GM18951 (cell line): ENCODE measurements around the gene KCNJ6.

ENCODE experiments used
- POLR2A ChIP-seq: IDR thresholded peaks from 4 replicates; pipeline ENCODE4 v1.6.1; 2011; ENCODE audit warnings: mild to moderate bottlenecking; ENCODE audit not compliant: insufficient read length, insufficient read depth; ENCODE audit errors: extremely low read depth
- in situ Hi-C: fragments of 300-500 bp; cut with MboI; formaldehyde crosslinking; loops from one replicate; pipeline ENCODE4 v1.12.0; 2022; ENCODE audit warnings: low sequenced_read_pairs, mixed read lengths, inconsistent platforms; ENCODE audit not compliant: unreplicated experiment

KCNJ6 gene

DNA sequence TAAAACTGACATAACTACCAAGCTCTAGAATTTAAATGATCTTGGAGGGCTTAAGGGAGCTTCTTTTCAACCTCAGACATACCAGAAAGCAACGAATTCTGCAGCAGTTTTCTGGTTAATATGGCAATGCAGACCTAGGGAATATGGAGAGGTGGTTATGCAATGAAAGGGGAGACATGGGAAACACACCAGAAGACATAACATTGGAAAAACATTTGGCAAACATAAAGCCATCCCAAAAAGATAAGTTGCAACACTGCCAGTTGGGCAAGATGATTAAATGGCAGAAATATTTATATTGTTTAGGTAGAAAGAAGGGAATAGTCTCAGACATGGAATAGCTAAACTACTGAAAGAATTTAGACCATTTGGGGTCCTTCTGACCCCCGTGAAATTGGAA lies 104.5 kb downstream of the KCNJ6 start:
- in situ Hi-C loops: no loop called here
- no peak for TF ChIP-seq POLR2A

DNA sequence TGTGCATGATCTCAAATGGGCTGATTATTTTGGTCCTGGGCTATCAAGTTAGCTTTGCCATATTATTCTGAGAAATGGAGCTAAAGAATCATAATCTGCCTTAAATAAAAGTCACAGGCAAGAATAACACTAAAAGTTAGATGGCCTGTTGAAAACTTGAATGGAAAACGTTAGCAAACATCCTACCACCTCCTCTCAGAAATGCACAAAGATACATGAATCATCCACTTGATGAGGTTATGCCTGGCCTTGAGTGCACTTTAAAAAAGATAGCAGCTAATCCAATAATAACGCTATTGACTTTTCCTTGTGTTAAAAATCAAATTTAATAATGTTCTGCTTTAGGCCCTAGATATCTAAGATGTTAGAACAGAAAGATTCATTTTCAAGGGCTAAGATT lies 108.0 kb downstream of the KCNJ6 start:
- in situ Hi-C loops: no loop called here
- no peak for TF ChIP-seq POLR2A

- in situ Hi-C loops: no loop called here
- no peak for TF ChIP-seq POLR2A
These were observed 111.0 kb downstream of the KCNJ6 start for GRCh38 chr21:37805266-37805665.

GRCh38 chr21:37804001-37804400 lies 112.3 kb downstream of the KCNJ6 start:
- TF ChIP-seq POLR2A: no peak
- in situ Hi-C loops: no loop called here

GRCh38 chr21:37803101-37803651 lies 113.1 kb downstream of the KCNJ6 start:
- no peak for TF ChIP-seq POLR2A
- in situ Hi-C loops: no loop called here

DNA sequence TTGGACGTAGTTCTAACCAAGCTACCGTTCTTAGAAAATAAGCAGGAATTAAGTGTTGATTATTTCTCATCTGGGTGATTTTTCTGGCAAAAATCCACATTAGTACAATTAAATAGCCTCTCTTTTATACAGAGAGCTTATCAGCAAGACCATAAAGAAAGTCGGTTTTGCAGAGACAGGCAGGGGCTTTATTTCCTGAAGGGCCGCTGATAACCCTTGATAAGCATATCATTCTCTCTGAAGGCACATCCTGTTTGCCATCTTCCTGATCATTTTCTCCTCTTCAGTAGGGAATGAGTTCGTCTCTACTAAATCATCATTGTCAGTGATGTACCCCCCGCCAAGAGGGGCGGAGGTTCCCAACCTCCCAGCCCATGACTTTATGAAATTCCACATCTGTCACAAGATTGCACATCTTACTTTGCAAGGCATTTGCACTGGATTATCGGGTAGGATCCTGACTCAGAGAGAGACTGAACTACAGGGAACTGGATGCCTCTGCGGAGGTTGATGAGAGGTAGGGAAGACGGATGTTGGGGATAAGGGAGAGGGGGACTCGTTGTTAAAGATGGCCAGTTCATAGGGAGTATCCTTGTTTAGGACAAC lies 115.7 kb downstream of the KCNJ6 start:
- in situ Hi-C loops: no loop called here

GRCh38 chr21:37800057-37800455 lies 116.2 kb downstream of the KCNJ6 start:
- in situ Hi-C loops: no loop called here
- TF ChIP-seq POLR2A: no peak

More for the DNA sequence above, 115.7 kb downstream of the KCNJ6 start:
- TF ChIP-seq POLR2A: no peak

- TF ChIP-seq POLR2A: no peak
- in situ Hi-C loops: no loop called here
These were observed 116.8 kb downstream of the KCNJ6 start for GRCh38 chr21:37799211-37800056.

GRCh38 chr21:37797403-37797802 lies 118.9 kb downstream of the KCNJ6 start:
- in situ Hi-C loops: no loop called here

GRCh38 chr21:37796011-37796410 lies 120.2 kb downstream of the KCNJ6 start:
- in situ Hi-C loops: no loop called here
- TF ChIP-seq POLR2A: no peak

More at GRCh38 chr21:37797403-37797802, 118.9 kb downstream of the KCNJ6 start:
- TF ChIP-seq POLR2A: no peak

DNA sequence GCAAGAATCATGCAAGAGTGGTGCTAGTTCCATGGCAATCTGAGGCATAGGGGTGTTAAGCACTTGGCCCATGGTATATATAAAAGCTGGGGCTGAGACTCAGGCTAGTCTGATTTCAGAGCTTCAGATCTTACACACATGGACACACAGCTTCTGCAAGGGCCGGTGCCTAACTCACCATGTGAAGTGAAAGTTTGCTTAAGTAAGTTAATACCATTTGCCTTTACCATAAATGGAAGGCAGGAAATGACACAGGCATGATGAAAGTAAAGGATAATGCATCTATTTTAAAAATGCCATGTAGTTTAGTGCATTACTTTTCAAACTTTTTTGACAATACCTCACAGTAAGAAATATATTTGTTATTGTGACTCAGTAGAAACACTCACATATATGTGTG lies 122.6 kb downstream of the KCNJ6 start:
- in situ Hi-C loops: no loop called here
- TF ChIP-seq POLR2A: no peak

- no peak for TF ChIP-seq POLR2A
- in situ Hi-C loops: no loop called here
These were observed 124.2 kb downstream of the KCNJ6 start for GRCh38 chr21:37792046-37792445.

- in situ Hi-C loops: no loop called here
- no peak for TF ChIP-seq POLR2A
These were observed 125.4 kb downstream of the KCNJ6 start for GRCh38 chr21:37790905-37791304.

- in situ Hi-C loops: no loop called here
- no peak for TF ChIP-seq POLR2A
These were observed 127.8 kb downstream of the KCNJ6 start for GRCh38 chr21:37788503-37788902.
